Keratinocyte (primary cell): ENCODE results near the gene BEAN1. TPM values are rescaled to one million over a fixed set of nuclear protein-coding genes. Genes with fewer than 3 reads are reported as not detected.

Experiments used
- DNase-seq: peaks from one replicate; pipeline ENCODE4 v3.0.0-alpha.2; 2011; ENCODE audit warnings: low read depth, missing footprints, low spot score
- FAIRE-seq: peaks from 2 replicates; lab custom pipeline; 2011; peaks lifted over from hg19 to GRCh38; lab: Jason Lieb, UNC
- H2AFZ ChIP-seq: 2 replicates; pipeline ENCODE4 v1.6.0; 2012; ENCODE audit warnings: low read length, control low read depth, inconsistent platforms; ENCODE audit not compliant: control insufficient read depth
- H3K27ac ChIP-seq: 2 replicates; pipeline ENCODE4 v1.5.1; 2011; ENCODE audit warnings: low read length; ENCODE audit not compliant: control insufficient read depth, insufficient read depth
- H3K27me3 ChIP-seq: 3 replicates; pipeline ENCODE4 v1.6.0; 2011; ENCODE audit warnings: low read length; ENCODE audit not compliant: control insufficient read depth, insufficient read depth; ENCODE audit errors: extremely low read depth
- H3K36me3 ChIP-seq, 2 experiments: 2 replicates in 1 of 2; 3 replicates in 1 of 2; pipeline ENCODE4 v1.5.1; 2011; ENCODE audit warnings: low read length in 2 of 2, mild to moderate bottlenecking in 1 of 2; ENCODE audit not compliant: control insufficient read depth in 2 of 2, insufficient read depth in 2 of 2; ENCODE audit errors: extremely low read depth in 1 of 2
- H3K4me1 ChIP-seq: 3 replicates; pipeline ENCODE4 v1.5.1; 2011; ENCODE audit warnings: low read length; ENCODE audit not compliant: control insufficient read depth, insufficient read depth; ENCODE audit errors: extremely low read depth
- H3K4me2 ChIP-seq: 3 replicates; pipeline ENCODE4 v1.6.0; 2011; ENCODE audit warnings: low read depth, low read length; ENCODE audit not compliant: control insufficient read depth, insufficient read depth; ENCODE audit errors: extremely low read depth
- H3K4me3 ChIP-seq, 3 experiments: fragments of 200-600 bp in 1 of 3; sonication (generic) in 1 of 3; 2 replicates in 2 of 3; 3 replicates in 1 of 3; pipeline ENCODE4 v1.5.1; 2011 to 2016; ENCODE audit warnings: low read length in 3 of 3, mild to moderate bottlenecking in 3 of 3, control low read depth in 2 of 3, inconsistent platforms in 1 of 3, low read depth in 1 of 3, mixed read lengths in 1 of 3, mixed run types in 1 of 3, moderate library complexity in 1 of 3; ENCODE audit not compliant: control insufficient read depth in 2 of 3, insufficient read depth in 2 of 3; ENCODE audit errors: extremely low read depth in 1 of 3
- H3K79me2 ChIP-seq: 2 replicates; pipeline ENCODE4 v1.6.0; 2012; ENCODE audit warnings: low read length; ENCODE audit not compliant: control insufficient read depth, insufficient read depth
- H3K9ac ChIP-seq: 3 replicates; pipeline ENCODE4 v1.6.0; 2011; ENCODE audit warnings: low read length; ENCODE audit not compliant: control insufficient read depth, insufficient read depth; ENCODE audit errors: extremely low read depth
- H3K9me1 ChIP-seq: 3 replicates; pipeline ENCODE4 v1.6.0; 2011; ENCODE audit warnings: low read length; ENCODE audit not compliant: control insufficient read depth, insufficient read depth; ENCODE audit errors: extremely low read depth
- H3K9me3 ChIP-seq: 2 replicates; pipeline ENCODE4 v1.5.1; 2012; ENCODE audit warnings: low read depth, low read length; ENCODE audit not compliant: control insufficient read depth
- H4K20me1 ChIP-seq: 3 replicates; pipeline ENCODE4 v1.6.0; 2011; ENCODE audit warnings: low read length; ENCODE audit not compliant: control insufficient read depth, insufficient read depth; ENCODE audit errors: extremely low read depth
- CTCF ChIP-seq, 3 experiments: IDR thresholded peaks in 1 of 3; conservative IDR thresholded peaks in 1 of 3; optimal IDR thresholded peaks in 1 of 3; 2 replicates in 2 of 3; 3 replicates in 1 of 3; pipeline versions ENCODE3 to v1.5.1; 2011; ENCODE audit warnings: low read length in 3 of 3, mild to moderate bottlenecking in 3 of 3, moderate library complexity in 2 of 3, control low read depth in 1 of 3, inconsistent platforms in 1 of 3; ENCODE audit not compliant: insufficient read depth in 2 of 3; ENCODE audit errors: extremely low read depth in 1 of 3
- EZH2 ChIP-seq: IDR thresholded peaks from one replicate; pipeline ENCODE4 v1.6.1; 2012; ENCODE audit warnings: inconsistent platforms, mild to moderate bottlenecking, low read length, moderate library complexity
- dilution Hi-C: fragments of 300-500 bp; cut with MboI; formaldehyde crosslinking; loops from one replicate; pipeline ENCODE4 v1.7.0; 2020; ENCODE audit warnings: low sequenced_read_pairs; ENCODE audit not compliant: extremely low pct_ligation_motif_present
- polyA plus RNA-seq, 5 experiments: library from polyadenylated mRNA; depleted of rRNA in 3 of 5; stranded (reverse) in 3 of 5; stranded (forward) in 1 of 5; unstranded in 1 of 5; fragments of >200 nt; gene quantifications; 1 replicate in 1 of 5; 2 replicates in 3 of 5; 3 replicates in 1 of 5; pipeline versions ENCODE4 v1.2.1 to v1.2.3, GENCODE V29; 2011 to 2012; ENCODE audit warnings: missing spikeins in 2 of 5, low read depth in 1 of 5, low replicate concordance in 1 of 5

The BEAN1 gene
- polyA plus RNA-seq, 1 donor (not counting 4 experiments of a cell fraction or from before 2014, with no cell fraction given), result 0.24 TPM

GRCh38 chr16:66470556-66470955 lies 43.5 kb downstream of the BEAN1 start:
- Histone ChIP-seq H4K20me1 (no peaks in the 10 kb centered on the region), H3K4me1 (no peaks in the 10 kb centered on the region), H3K27me3 (peaks cover 6% of the 10 kb centered on the region), H3K36me3 (no peaks in the 10 kb centered on the region), H3K9me3 (no peaks in the 10 kb centered on the region), H3K9me1 (no peaks in the 10 kb centered on the region), H3K4me2 (no peak overlapping the region), H3K9ac (no peak overlapping the region), H2AFZ (no peak overlapping the region), H3K79me2 (no peaks in the 10 kb centered on the region), H3K4me3 (no peak overlapping the region), H3K27ac (no peak overlapping the region)
- no peak for TF ChIP-seq EZH2
- TF ChIP-seq CTCF (optimal IDR thresholded peaks at IDR 0.05 in 1 of 3, IDR thresholded peaks at IDR 0.05 in 1 of 3, conservative IDR thresholded peaks at IDR 0.05 in 1 of 3; ENCODE audit: extremely low read depth in 1 of 3, insufficient read depth in 2 of 3, low read length in 3 of 3), result no peak
- dilution Hi-C loops, result no loop called here
- DNase-seq (no peak), FAIRE-seq (no peak)

DNA sequence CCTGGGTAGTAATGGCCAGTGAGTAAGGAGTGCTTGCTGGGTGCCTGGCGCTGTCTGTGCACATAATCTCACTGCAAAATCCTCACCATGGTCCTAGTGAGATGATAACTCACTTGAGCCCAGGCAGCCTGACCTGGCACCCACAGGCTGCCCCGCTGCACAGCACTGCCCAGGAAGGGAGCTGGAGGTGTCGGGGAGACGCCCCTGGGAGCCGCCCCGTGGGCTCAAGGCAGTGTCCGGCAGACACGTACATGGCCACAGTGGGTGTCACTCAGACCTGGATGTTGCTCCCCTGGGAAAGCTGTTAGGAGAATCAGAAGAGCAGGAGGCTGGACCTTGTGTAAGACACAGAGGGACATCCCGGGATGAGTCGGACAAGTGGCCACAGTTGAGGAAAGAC lies 44.2 kb downstream of the BEAN1 start:
- Histone ChIP-seq H4K20me1 (no peaks in the 10 kb centered on the region), H2AFZ (no peak overlapping the region), H3K4me3 (no peak overlapping the region), H3K9me1 (no peaks in the 10 kb centered on the region), H3K4me2 (no peak overlapping the region), H3K4me1 (no peaks in the 10 kb centered on the region), H3K79me2 (no peaks in the 10 kb centered on the region), H3K27ac (no peak overlapping the region), H3K9me3 (no peaks in the 10 kb centered on the region), H3K27me3 (peaks cover 6% of the 10 kb centered on the region), H3K9ac (no peak overlapping the region), H3K36me3 (no peaks in the 10 kb centered on the region)
- FAIRE-seq, result no peak
- DNase-seq, result no peak
- dilution Hi-C loops, result no loop called here
- TF ChIP-seq CTCF (optimal IDR thresholded peaks at IDR 0.05 in 1 of 3, IDR thresholded peaks at IDR 0.05 in 1 of 3, conservative IDR thresholded peaks at IDR 0.05 in 1 of 3; ENCODE audit: extremely low read depth in 1 of 3, insufficient read depth in 2 of 3, low read length in 3 of 3), result no peak
- TF ChIP-seq EZH2, result no peak
